Mesothelial cell of epicardium (in vitro differentiated cells): ENCODE measurements around the gene KIRREL3. TPM values are rescaled to one million over a fixed set of nuclear protein-coding genes. Genes with fewer than 3 reads are reported as not detected.

Experiments
- DNase-seq, 2 experiments: peaks; one replicate each; pipeline ENCODE4 v3.0.0; 2021; ENCODE audit warnings: low spot score in 2 of 2; ENCODE audit not compliant: unreplicated experiment in 2 of 2
- H3K27ac Mint-ChIP-seq: 2 replicates; pipeline ENCODE4 v1.8.0; 2021; ENCODE audit warnings: mixed read lengths
- H3K27me3 Mint-ChIP-seq: 2 replicates; pipeline ENCODE4 v1.8.0; 2021; ENCODE audit warnings: low read depth, mixed read lengths
- H3K36me3 Mint-ChIP-seq: 2 replicates; pipeline ENCODE4 v1.8.0; 2021; ENCODE audit warnings: mixed read lengths
- H3K4me1 Mint-ChIP-seq: 2 replicates; pipeline ENCODE4 v1.8.0; 2021; ENCODE audit warnings: mixed read lengths
- H3K4me3 Mint-ChIP-seq: 2 replicates; pipeline ENCODE4 v1.8.0; 2021; ENCODE audit warnings: mild to moderate bottlenecking, moderate library complexity, mixed read lengths
- H3K9me3 Mint-ChIP-seq: 2 replicates; pipeline ENCODE4 v1.8.0; 2021; ENCODE audit warnings: mixed read lengths
- total RNA-seq: library from RNA; stranded (reverse); gene quantifications from 3 replicates; pipeline ENCODE4 v1.2.1, GENCODE V29; 2021
- TF ChIP-seq, protein P1 (sequence below): fragments of 200-600 bp; sonication (generic); IDR thresholded peaks from one replicate; pipeline ENCODE4 v1.5.0; 2021; ENCODE audit warnings: antibody characterized with exemption; ENCODE audit not compliant: unreplicated experiment

The KIRREL3 gene
- total RNA-seq, 1 donor from 2014 or later = 0.31 TPM

DNA sequence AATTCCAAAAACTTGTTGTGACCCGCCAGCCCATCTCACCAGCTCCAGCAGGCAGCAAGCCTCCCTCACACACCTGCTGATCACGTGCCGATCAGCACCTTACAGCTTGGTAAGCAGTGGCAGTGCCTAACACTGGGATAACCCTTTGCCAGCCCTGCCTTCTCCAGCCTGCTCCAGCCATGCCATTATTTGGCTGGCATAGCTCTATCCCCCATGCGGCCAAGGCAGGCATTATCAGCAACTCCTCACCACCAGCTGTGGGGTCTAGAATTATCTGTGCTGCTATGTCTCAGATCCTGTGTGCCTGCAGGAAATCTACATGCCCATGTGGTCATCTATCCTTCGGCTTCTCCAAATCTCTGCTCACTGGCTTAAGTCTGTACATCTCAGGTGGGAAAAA, 430.1 kb downstream of the KIRREL3 start:
- TF ChIP-seq, protein P1, sequence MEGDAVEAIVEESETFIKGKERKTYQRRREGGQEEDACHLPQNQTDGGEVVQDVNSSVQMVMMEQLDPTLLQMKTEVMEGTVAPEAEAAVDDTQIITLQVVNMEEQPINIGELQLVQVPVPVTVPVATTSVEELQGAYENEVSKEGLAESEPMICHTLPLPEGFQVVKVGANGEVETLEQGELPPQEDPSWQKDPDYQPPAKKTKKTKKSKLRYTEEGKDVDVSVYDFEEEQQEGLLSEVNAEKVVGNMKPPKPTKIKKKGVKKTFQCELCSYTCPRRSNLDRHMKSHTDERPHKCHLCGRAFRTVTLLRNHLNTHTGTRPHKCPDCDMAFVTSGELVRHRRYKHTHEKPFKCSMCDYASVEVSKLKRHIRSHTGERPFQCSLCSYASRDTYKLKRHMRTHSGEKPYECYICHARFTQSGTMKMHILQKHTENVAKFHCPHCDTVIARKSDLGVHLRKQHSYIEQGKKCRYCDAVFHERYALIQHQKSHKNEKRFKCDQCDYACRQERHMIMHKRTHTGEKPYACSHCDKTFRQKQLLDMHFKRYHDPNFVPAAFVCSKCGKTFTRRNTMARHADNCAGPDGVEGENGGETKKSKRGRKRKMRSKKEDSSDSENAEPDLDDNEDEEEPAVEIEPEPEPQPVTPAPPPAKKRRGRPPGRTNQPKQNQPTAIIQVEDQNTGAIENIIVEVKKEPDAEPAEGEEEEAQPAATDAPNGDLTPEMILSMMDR = no peak
- no peak for DNase-seq
- H3K36me3 Mint-ChIP-seq = no peaks in the 10 kb centered on the region
- no peak overlapping the region for H3K27ac Mint-ChIP-seq
- H3K4me1 Mint-ChIP-seq = no peaks in the 10 kb centered on the region
- H3K4me3 Mint-ChIP-seq = no peak overlapping the region
- H3K9me3 Mint-ChIP-seq = no peaks in the 10 kb centered on the region
- peaks cover 95% of the 10 kb centered on the region for H3K27me3 Mint-ChIP-seq

DNA sequence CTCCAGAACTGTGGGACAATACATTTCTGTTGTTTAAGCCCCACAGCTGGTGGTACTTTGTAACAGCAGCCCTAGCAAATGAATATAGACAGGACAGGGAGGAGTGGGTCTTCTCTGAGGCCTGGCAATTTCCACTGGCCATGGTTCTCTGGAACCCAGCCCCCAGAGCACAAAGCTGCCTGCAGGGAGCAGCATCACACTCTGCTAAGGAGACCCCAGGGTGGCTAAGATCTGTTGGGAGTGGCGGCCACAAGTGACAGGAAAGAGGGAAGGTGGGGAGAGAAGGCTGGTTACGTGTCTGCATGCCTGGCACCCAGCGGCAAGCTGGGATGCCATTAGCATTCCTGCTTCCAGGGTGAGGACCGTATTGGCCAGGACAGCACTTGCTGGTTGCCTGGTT, 433.2 kb downstream of the KIRREL3 start:
- H3K27ac Mint-ChIP-seq = no peak overlapping the region
- H3K27me3 Mint-ChIP-seq = peaks cover 94% of the 10 kb centered on the region
- no peaks in the 10 kb centered on the region for H3K4me1 Mint-ChIP-seq
- H3K36me3 Mint-ChIP-seq = no peaks in the 10 kb centered on the region
- DNase-seq = no peak
- no peak overlapping the region for H3K4me3 Mint-ChIP-seq
- TF ChIP-seq, protein P1 = no peak
- H3K9me3 Mint-ChIP-seq = no peaks in the 10 kb centered on the region

DNA sequence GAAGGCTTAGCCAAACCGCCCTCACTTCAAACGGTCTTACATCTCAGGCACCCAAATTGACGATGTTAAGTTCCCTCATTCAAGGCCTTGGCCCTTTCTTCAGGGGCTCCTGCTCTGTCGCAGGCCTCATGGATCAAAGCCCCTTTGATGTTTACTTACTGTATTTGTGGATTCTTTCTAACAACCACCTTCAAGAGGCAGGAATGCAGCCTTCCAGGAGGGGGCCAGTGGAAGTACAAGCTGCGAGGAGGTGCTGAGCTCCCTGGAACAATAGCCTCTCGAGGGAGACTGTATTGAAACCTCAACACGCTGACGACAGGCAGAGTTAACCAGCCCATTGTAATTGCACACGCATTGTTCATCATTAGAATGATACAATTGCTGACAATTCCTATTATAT, 436.0 kb downstream of the KIRREL3 start:
- Mint-ChIP-seq H3K27ac (no peak overlapping the region), H3K9me3 (no peaks in the 10 kb centered on the region), H3K4me3 (no peak overlapping the region), H3K4me1 (no peaks in the 10 kb centered on the region), H3K36me3 (no peaks in the 10 kb centered on the region), H3K27me3 (peaks cover 77% of the 10 kb centered on the region)
- no peak for DNase-seq
- TF ChIP-seq, protein P1 = no peak

DNA sequence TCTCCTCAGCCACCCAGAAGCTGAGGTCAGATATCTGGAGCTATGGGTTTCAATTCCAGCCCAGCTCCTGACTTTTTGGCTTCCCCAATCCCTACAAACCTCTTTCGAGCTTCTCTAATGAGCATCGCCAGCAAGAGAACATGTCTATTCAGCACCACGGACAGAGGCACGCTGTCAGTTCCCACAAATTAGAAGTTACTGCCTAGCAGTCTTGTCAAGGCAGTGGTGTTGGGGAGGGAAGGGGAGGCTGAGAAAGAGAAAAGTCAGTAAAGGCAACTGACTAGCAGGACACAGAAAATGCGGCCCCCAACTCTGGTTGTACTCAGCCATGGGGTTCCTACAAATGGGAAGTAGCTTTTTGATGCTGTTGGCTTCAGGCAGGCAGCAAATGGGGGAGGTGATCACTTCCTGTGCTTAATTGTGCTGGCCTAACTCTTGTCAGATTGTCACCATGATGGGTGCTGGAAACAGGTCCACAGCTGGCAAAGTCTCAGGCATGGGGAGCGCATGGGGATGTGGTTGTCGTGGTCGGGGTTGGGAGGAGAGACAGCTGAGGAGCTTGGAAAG, 439.2 kb downstream of the KIRREL3 start:
- Mint-ChIP-seq H3K4me1 (no peaks in the 10 kb centered on the region), H3K27me3 (peaks cover 55% of the 10 kb centered on the region), H3K4me3 (no peak overlapping the region), H3K9me3 (no peaks in the 10 kb centered on the region), H3K27ac (no peak overlapping the region), H3K36me3 (no peaks in the 10 kb centered on the region)
- peak; percentile 50 to 76 for DNase-seq
- TF ChIP-seq, protein P1 = no peak

DNA sequence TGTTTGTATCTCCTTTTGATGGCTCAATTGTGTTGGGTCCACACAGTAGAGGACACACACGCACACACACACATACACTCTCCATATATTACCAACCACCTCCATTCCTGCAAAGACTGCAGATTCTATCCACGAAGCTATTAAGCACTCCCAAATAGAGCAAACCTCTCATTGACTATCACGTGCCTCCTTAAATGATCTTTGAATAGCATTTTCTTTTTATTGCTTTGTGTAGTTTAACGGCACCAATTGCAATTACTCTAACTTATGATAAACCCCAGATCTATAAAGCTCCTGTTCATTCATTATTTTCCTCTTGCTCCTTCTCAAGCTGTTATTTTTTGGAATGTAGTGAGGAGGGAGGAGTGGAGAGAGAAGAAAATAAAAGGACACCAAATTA, 440.3 kb downstream of the KIRREL3 start:
- Mint-ChIP-seq H3K36me3 (no peaks in the 10 kb centered on the region), H3K27ac (no peak overlapping the region), H3K4me3 (no peak overlapping the region), H3K9me3 (no peaks in the 10 kb centered on the region), H3K27me3 (peaks cover 52% of the 10 kb centered on the region), H3K4me1 (no peaks in the 10 kb centered on the region)
- DNase-seq = no peak
- TF ChIP-seq, protein P1 = no peak
